Panc1 (cell line): ENCODE measurements around the gene SND1. TPM values are rescaled to one million over a fixed set of nuclear protein-coding genes. Genes with fewer than 3 reads are reported as not detected.

Experiments
- ATAC-seq: fragments of 200-7000 bp; cut with Tn5 transposase; 2 replicates; pipeline ENCODE4 v1.9.1; 2020; ENCODE audit warnings: mild to moderate bottlenecking, moderate library complexity
- BruUV-seq: library from RNA; stranded (reverse); fragments of 400-500 nt; replicated peaks from 2 replicates; lab custom pipeline; 2021; lab: Mats Ljungman, UMichigan
- CTCF ChIA-PET: fragments of 300-600 bp; sonication (Branson Sonifier 250); formaldehyde crosslinking; loops from one replicate; lab custom pipeline; 2022; ENCODE audit warnings: antibody characterized with exemption; lab: Charles Lee
- POLR2A ChIA-PET: fragments of 300-600 bp; sonication (Branson Sonifier 250); formaldehyde crosslinking; loops from one replicate; lab custom pipeline; 2022; ENCODE audit warnings: antibody characterized with exemption; lab: Charles Lee
- DNase-seq: peaks from one replicate; pipeline ENCODE4 v3.0.0-alpha.2; 2010; ENCODE audit warnings: low read depth, low spot score
- H3K27ac ChIP-seq: 2 replicates; pipeline ENCODE4 v1.5.1; 2011; ENCODE audit warnings: mild to moderate bottlenecking, low read length, inconsistent platforms
- H3K27me3 ChIP-seq: fragments of 200-500 bp; sonication (Bioruptor generic); 2 replicates; pipeline ENCODE4 v1.6.0; 2014; ENCODE audit warnings: low read length, inconsistent platforms; ENCODE audit not compliant: control insufficient read depth, insufficient read depth
- H3K36me3 ChIP-seq: fragments of 200-500 bp; sonication (Bioruptor generic); 2 replicates; pipeline ENCODE4 v1.5.1; 2014; ENCODE audit warnings: inconsistent platforms, mild to moderate bottlenecking, low read length, moderate library complexity; ENCODE audit not compliant: control insufficient read depth, insufficient read depth
- H3K4me1 ChIP-seq: 2 replicates; pipeline ENCODE4 v1.5.1; 2011; ENCODE audit warnings: inconsistent platforms, mild to moderate bottlenecking, low read length, moderate library complexity; ENCODE audit not compliant: control insufficient read depth, insufficient read depth
- H3K4me3 ChIP-seq, 2 experiments: 2 replicates each; pipeline ENCODE4 v1.5.1; 2011 to 2012; ENCODE audit warnings: low read depth in 2 of 2, low read length in 2 of 2, mild to moderate bottlenecking in 2 of 2, inconsistent platforms in 1 of 2, moderate library complexity in 1 of 2
- H3K9me3 ChIP-seq: fragments of 200-500 bp; sonication (Bioruptor generic); 2 replicates; pipeline ENCODE4 v1.5.1; 2014; ENCODE audit warnings: low read depth, mild to moderate bottlenecking, inconsistent platforms, low read length, moderate library complexity; ENCODE audit not compliant: control insufficient read depth, insufficient read depth
- POLR2AphosphoS5 ChIP-seq: IDR thresholded peaks from 2 replicates; pipeline ENCODE4 v1.6.1; 2012; ENCODE audit warnings: mild to moderate bottlenecking, low read depth, low read length, moderate library complexity
- SIN3A ChIP-seq: IDR thresholded peaks from 2 replicates; pipeline ENCODE4 v1.6.1; 2012; ENCODE audit warnings: low read depth, mild to moderate bottlenecking, low read length, moderate library complexity, borderline replicate concordance; ENCODE audit not compliant: insufficient read depth
- TCF7L2 ChIP-seq: IDR thresholded peaks from 2 replicates; pipeline ENCODE4 v1.6.1; 2011; ENCODE audit warnings: mild to moderate bottlenecking, low read depth, low read length, inconsistent platforms
- in situ Hi-C: cut with HindIII; loops from 2 replicates; pipeline ENCODE4 v1.10.0; 2016; ENCODE audit warnings: low sequenced_read_pairs, low pct_unique_long_range_greater_than_20kb
- intact Hi-C: fragments of 100-400 bp; cut with micrococcal nuclease; formaldehyde crosslinking; loops from one replicate; pipeline ENCODE4 v1.10.0; 2022; ENCODE audit not compliant: unreplicated experiment
- total RNA-seq: library from RNA; stranded (reverse); gene quantifications from one replicate; pipeline ENCODE4 v1.2.1, GENCODE V29; 2021; ENCODE audit not compliant: unreplicated experiment
- TF ChIP-seq, protein P1 (sequence below), 2 experiments: IDR thresholded peaks; 2 replicates each; pipeline ENCODE4 v1.6.1; 2011 to 2012; ENCODE audit warnings: low read depth in 2 of 2, control low read depth in 1 of 2, low read length in 1 of 2, mild to moderate bottlenecking in 1 of 2, moderate library complexity in 1 of 2; ENCODE audit not compliant: insufficient read depth in 1 of 2
- TF ChIP-seq, protein P2 (sequence below): fragments of 450-650 bp; IDR thresholded peaks from 2 replicates; pipeline ENCODE4 v1.5.1; 2017; ENCODE audit warnings: mild to moderate bottlenecking

Gene SND1
- total RNA-seq, 1 experiment from 2014 or later, result 176 TPM

DNA sequence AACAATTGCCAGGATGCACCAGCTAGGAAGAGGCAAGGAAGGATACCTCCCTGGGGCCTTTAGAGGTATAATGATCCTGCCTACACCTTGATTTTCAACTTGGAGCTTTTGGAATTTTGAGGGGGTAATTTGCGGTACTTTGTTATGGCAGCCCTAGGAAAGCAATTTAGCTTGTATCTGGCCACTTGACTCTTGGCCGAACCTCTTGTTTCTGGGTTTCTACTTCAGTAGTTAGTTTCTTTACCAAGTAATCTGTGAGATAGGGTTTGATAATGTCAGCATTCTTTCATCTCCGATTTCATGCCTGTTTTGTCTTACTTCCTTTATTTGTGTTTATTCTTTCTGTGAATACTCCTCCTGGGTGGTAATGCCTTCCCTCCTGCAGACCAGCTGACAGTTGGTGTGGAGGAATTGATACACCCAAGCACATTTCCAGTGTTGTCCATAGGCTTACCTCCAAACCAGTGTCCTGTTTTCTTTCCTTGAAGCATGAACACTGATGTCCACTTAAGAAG lies 163.7 kb downstream of the SND1 start:
- POLR2A ChIA-PET, result interaction anchor here (0.8 kb wide), 1 partner anchor 91 kb away, joined by 4 read pairs; no protein-coding TSS in a partner anchor
- H3K27ac ChIP-seq, result no peak overlapping the region
- H3K9me3 ChIP-seq, result no peaks in the 10 kb centered on the region
- in situ Hi-C loops, result no loop called here
- BruUV-seq, result no TSS peak
- TF ChIP-seq, protein P1, sequence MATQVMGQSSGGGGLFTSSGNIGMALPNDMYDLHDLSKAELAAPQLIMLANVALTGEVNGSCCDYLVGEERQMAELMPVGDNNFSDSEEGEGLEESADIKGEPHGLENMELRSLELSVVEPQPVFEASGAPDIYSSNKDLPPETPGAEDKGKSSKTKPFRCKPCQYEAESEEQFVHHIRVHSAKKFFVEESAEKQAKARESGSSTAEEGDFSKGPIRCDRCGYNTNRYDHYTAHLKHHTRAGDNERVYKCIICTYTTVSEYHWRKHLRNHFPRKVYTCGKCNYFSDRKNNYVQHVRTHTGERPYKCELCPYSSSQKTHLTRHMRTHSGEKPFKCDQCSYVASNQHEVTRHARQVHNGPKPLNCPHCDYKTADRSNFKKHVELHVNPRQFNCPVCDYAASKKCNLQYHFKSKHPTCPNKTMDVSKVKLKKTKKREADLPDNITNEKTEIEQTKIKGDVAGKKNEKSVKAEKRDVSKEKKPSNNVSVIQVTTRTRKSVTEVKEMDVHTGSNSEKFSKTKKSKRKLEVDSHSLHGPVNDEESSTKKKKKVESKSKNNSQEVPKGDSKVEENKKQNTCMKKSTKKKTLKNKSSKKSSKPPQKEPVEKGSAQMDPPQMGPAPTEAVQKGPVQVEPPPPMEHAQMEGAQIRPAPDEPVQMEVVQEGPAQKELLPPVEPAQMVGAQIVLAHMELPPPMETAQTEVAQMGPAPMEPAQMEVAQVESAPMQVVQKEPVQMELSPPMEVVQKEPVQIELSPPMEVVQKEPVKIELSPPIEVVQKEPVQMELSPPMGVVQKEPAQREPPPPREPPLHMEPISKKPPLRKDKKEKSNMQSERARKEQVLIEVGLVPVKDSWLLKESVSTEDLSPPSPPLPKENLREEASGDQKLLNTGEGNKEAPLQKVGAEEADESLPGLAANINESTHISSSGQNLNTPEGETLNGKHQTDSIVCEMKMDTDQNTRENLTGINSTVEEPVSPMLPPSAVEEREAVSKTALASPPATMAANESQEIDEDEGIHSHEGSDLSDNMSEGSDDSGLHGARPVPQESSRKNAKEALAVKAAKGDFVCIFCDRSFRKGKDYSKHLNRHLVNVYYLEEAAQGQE (IDR thresholded peaks at IDR 0.05; ENCODE audit: insufficient read depth in 1 of 2, low read depth in 2 of 2, low read length in 1 of 2), result no peak
- TF ChIP-seq TCF7L2, result no peak
- no peak for TF ChIP-seq SIN3A
- TF ChIP-seq, protein P2, sequence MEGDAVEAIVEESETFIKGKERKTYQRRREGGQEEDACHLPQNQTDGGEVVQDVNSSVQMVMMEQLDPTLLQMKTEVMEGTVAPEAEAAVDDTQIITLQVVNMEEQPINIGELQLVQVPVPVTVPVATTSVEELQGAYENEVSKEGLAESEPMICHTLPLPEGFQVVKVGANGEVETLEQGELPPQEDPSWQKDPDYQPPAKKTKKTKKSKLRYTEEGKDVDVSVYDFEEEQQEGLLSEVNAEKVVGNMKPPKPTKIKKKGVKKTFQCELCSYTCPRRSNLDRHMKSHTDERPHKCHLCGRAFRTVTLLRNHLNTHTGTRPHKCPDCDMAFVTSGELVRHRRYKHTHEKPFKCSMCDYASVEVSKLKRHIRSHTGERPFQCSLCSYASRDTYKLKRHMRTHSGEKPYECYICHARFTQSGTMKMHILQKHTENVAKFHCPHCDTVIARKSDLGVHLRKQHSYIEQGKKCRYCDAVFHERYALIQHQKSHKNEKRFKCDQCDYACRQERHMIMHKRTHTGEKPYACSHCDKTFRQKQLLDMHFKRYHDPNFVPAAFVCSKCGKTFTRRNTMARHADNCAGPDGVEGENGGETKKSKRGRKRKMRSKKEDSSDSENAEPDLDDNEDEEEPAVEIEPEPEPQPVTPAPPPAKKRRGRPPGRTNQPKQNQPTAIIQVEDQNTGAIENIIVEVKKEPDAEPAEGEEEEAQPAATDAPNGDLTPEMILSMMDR, result no peak
- TF ChIP-seq POLR2AphosphoS5, result no peak
- no peaks in the 10 kb centered on the region for H3K27me3 ChIP-seq
- CTCF ChIA-PET, result interaction anchor here (0.5 kb wide), 1 partner anchor 514 kb away, joined by 7 read pairs; no protein-coding TSS in a partner anchor
- intact Hi-C loops, result no loop called here
- H3K4me1 ChIP-seq, result no peaks in the 10 kb centered on the region
- ATAC-seq (no peak), DNase-seq (no peak)
- no peak overlapping the region for H3K4me3 ChIP-seq
- H3K36me3 ChIP-seq, result no peaks in the 10 kb centered on the region

DNA sequence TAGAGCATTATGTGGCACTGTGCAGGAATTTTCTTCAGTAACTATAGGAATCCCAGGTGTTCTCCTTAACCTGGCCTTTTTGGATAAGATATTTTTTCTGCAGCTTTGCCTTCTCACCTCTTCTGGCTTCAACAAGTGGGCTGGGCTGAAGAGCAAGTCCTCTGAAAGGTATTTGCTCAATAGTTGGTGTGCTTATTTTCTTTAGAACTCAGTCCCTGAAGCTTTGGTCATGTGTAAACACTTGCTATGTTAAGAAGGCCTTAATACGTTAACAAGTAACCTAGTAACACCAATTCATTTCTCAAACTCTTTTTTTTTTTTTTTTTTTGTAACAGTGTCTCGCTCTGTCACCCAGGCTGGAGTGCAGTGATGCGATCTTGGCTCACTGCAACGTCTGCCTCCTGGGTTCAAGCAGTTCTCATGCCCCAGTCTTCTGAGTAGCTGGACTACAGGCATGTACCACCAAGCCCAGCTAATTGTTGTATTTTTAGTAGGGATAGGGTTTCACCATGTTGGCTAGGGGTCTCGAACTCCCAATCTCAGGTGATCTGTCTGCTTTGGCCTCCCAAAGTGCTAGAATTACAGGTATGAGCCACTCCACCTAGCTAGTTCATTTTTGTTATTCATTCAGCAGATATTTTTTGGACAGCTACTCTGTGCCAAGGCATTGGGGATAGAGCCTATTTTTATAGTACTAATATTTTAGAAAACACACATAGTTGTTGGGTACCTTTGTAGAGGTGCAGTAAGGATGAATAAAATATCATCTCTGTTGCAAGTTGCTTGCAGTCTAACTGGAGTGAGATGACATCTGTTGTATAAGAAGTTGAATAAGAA lies 164.6 kb downstream of the SND1 start:
- intact Hi-C loops, result no loop called here
- Histone ChIP-seq H3K9me3 (no peaks in the 10 kb centered on the region), H3K4me1 (no peaks in the 10 kb centered on the region), H3K36me3 (no peaks in the 10 kb centered on the region), H3K27ac (no peak overlapping the region), H3K27me3 (no peaks in the 10 kb centered on the region), H3K4me3 (no peak overlapping the region)
- POLR2A ChIA-PET, result no interaction called here
- no peak for DNase-seq
- in situ Hi-C loops, result no loop called here
- no TSS peak for BruUV-seq
- CTCF ChIA-PET, result no interaction called here
- TF ChIP-seq, protein P2, result no peak
- TF ChIP-seq, protein P1 (IDR thresholded peaks at IDR 0.05; ENCODE audit: insufficient read depth in 1 of 2, low read depth in 2 of 2, low read length in 1 of 2), result no peak; a peak in 1 of 4 replicates
- TF ChIP-seq POLR2AphosphoS5 (no peak), TCF7L2 (no peak), SIN3A (no peak)
- ATAC-seq, result no peak
